Caco-2 (cell line): ENCODE data around the gene GRM7. TPM values are rescaled to one million over a fixed set of nuclear protein-coding genes. Genes with fewer than 3 reads are reported as not detected.

Experiments used
- BruUV-seq: library from RNA; stranded (reverse); fragments of 400-500 nt; replicated peaks from 2 replicates; lab custom pipeline; 2021; lab: Mats Ljungman, UMichigan
- CTCF ChIA-PET: fragments of 300-600 bp; sonication (Branson Sonifier 250); formaldehyde crosslinking; loops from one replicate; lab custom pipeline; 2022; ENCODE audit warnings: antibody characterized with exemption; lab: Charles Lee
- POLR2A ChIA-PET: fragments of 300-600 bp; sonication (Branson Sonifier 250); formaldehyde crosslinking; loops from one replicate; lab custom pipeline; 2022; ENCODE audit warnings: antibody characterized with exemption; lab: Charles Lee
- DNase-seq, 2 experiments: peaks; one replicate each; pipeline versions ENCODE4 v3.0.0 to v3.0.0-alpha.2; 2020 to 2022
- H3K27me3 ChIP-seq: replicated peaks from 2 replicates; pipeline ENCODE4 v1.6.0; 2011; ENCODE audit warnings: low read length; ENCODE audit not compliant: control insufficient read depth, insufficient read depth
- H3K36me3 ChIP-seq: 2 replicates; pipeline ENCODE4 v1.5.1; 2011; ENCODE audit warnings: low read length; ENCODE audit not compliant: control insufficient read depth, insufficient read depth
- H3K4me1 ChIP-seq: fragments of 250-450 bp; sonication (Bioruptor Pico); 2 replicates; pipeline ENCODE4 v1.5.1; 2020; ENCODE audit warnings: mild to moderate bottlenecking
- H3K4me3 ChIP-seq: 2 replicates; pipeline ENCODE4 v1.5.1; 2011; ENCODE audit warnings: low read depth, mild to moderate bottlenecking, control low read depth, low read length
- H3K9me3 ChIP-seq: fragments of 250-450 bp; sonication (Bioruptor Pico); 2 replicates; pipeline ENCODE4 v1.5.1; 2020; ENCODE audit warnings: mild to moderate bottlenecking, moderate library complexity
- H3K27ac Mint-ChIP-seq: one replicate; pipeline ENCODE4 v1.8.0; 2022; ENCODE audit warnings: mixed read lengths; ENCODE audit not compliant: unreplicated experiment
- H3K27me3 Mint-ChIP-seq: one replicate; pipeline ENCODE4 v1.8.0; 2022; ENCODE audit warnings: mixed read lengths; ENCODE audit not compliant: insufficient read depth, unreplicated experiment
- H3K36me3 Mint-ChIP-seq: one replicate; pipeline ENCODE4 v1.8.0; 2022; ENCODE audit warnings: mild to moderate bottlenecking, mixed read lengths; ENCODE audit not compliant: insufficient read depth, unreplicated experiment
- H3K4me1 Mint-ChIP-seq: one replicate; pipeline ENCODE4 v1.8.0; 2022; ENCODE audit warnings: low read depth, mixed read lengths; ENCODE audit not compliant: unreplicated experiment
- H3K4me3 Mint-ChIP-seq: one replicate; pipeline ENCODE4 v1.8.0; 2022; ENCODE audit warnings: mild to moderate bottlenecking, moderate library complexity, mixed read lengths; ENCODE audit not compliant: unreplicated experiment
- H3K9me3 Mint-ChIP-seq: one replicate; pipeline ENCODE4 v1.8.0; 2022; ENCODE audit warnings: mixed read lengths; ENCODE audit not compliant: unreplicated experiment
- CTCF ChIP-seq, 2 experiments: fragments of 200-600 bp in 1 of 2; IDR thresholded peaks; 1 replicate in 1 of 2; 2 replicates in 1 of 2; pipeline versions ENCODE4 v1.5.1 to v1.8.0; 2011 to 2022; ENCODE audit warnings: antibody characterized with exemption in 1 of 2, control low read depth in 1 of 2, inconsistent platforms in 1 of 2, low read depth in 1 of 2, low read length in 1 of 2, mild to moderate bottlenecking in 1 of 2, moderate library complexity in 1 of 2; ENCODE audit not compliant: insufficient read depth in 1 of 2, severe bottlenecking in 1 of 2, unreplicated experiment in 1 of 2
- intact Hi-C: fragments of 100-400 bp; cut with micrococcal nuclease; formaldehyde crosslinking; loops from one replicate; pipeline ENCODE4 v1.10.0; 2022; ENCODE audit not compliant: unreplicated experiment
- total RNA-seq: library from RNA; stranded (reverse); gene quantifications from 2 replicates; pipeline ENCODE4 v1.2.3, GENCODE V29; 2022

The GRM7 gene
- total RNA-seq, 1 experiment from 2014 or later: not detected

- no peak overlapping the region for H3K4me3 Mint-ChIP-seq
- no TSS peak for BruUV-seq
- H3K9me3 Mint-ChIP-seq: no peaks in the 10 kb centered on the region
- H3K27me3 Mint-ChIP-seq: peaks cover 9% of the 10 kb centered on the region
- intact Hi-C loops: no loop called here
- H3K36me3 ChIP-seq: no peaks in the 10 kb centered on the region
- POLR2A ChIA-PET: no interaction called here
- CTCF ChIA-PET: no interaction called here
- TF ChIP-seq CTCF (IDR thresholded peaks at IDR 0.05; ENCODE audit: insufficient read depth in 1 of 2, low read depth in 1 of 2, low read length in 1 of 2, severe bottlenecking in 1 of 2, unreplicated experiment in 1 of 2): no peak
- no peaks in the 10 kb centered on the region for H3K27me3 ChIP-seq
- no peaks in the 10 kb centered on the region for H3K36me3 Mint-ChIP-seq
- no peak for DNase-seq
- no peak overlapping the region for H3K27ac Mint-ChIP-seq
- H3K4me1 Mint-ChIP-seq: no peaks in the 10 kb centered on the region
- H3K4me1 ChIP-seq: no peaks in the 10 kb centered on the region
- H3K9me3 ChIP-seq: no peaks in the 10 kb centered on the region
- no peak overlapping the region for H3K4me3 ChIP-seq
Measured at GRCh38 chr3:7188551-7188950, 327.6 kb downstream of the GRM7 start.

GRCh38 chr3:7190095-7190494, 329.2 kb downstream of the GRM7 start:
- H3K9me3 ChIP-seq: no peaks in the 10 kb centered on the region
- intact Hi-C loops: no loop called here
- no peak for TF ChIP-seq CTCF (IDR thresholded peaks at IDR 0.05; ENCODE audit: insufficient read depth in 1 of 2, low read depth in 1 of 2, low read length in 1 of 2, severe bottlenecking in 1 of 2, unreplicated experiment in 1 of 2)
- Mint-ChIP-seq H3K27ac (no peak overlapping the region), H3K36me3 (no peaks in the 10 kb centered on the region), H3K4me3 (no peak overlapping the region), H3K27me3 (peaks cover 9% of the 10 kb centered on the region), H3K9me3 (no peaks in the 10 kb centered on the region), H3K4me1 (no peaks in the 10 kb centered on the region)
- CTCF ChIA-PET: no interaction called here
- no peaks in the 10 kb centered on the region for H3K4me1 ChIP-seq
- DNase-seq: no peak
- no peaks in the 10 kb centered on the region for H3K27me3 ChIP-seq
- POLR2A ChIA-PET: no interaction called here
- H3K4me3 ChIP-seq: no peak overlapping the region
- BruUV-seq: no TSS peak
- no peaks in the 10 kb centered on the region for H3K36me3 ChIP-seq

GRCh38 chr3:7193269-7193668, 332.4 kb downstream of the GRM7 start:
- ChIA-PET CTCF (no interaction called here), POLR2A (no interaction called here)
- no peaks in the 10 kb centered on the region for H3K9me3 ChIP-seq
- H3K4me3 ChIP-seq: no peak overlapping the region
- no peaks in the 10 kb centered on the region for H3K4me1 ChIP-seq
- no TSS peak for BruUV-seq
- H3K36me3 ChIP-seq: no peaks in the 10 kb centered on the region
- no peaks in the 10 kb centered on the region for H3K27me3 ChIP-seq
- TF ChIP-seq CTCF (IDR thresholded peaks at IDR 0.05; ENCODE audit: insufficient read depth in 1 of 2, low read depth in 1 of 2, low read length in 1 of 2, severe bottlenecking in 1 of 2, unreplicated experiment in 1 of 2): no peak
- no peaks in the 10 kb centered on the region for H3K36me3 Mint-ChIP-seq
- H3K4me3 Mint-ChIP-seq: no peak overlapping the region
- H3K27ac Mint-ChIP-seq: no peak overlapping the region
- no peak for DNase-seq
- H3K4me1 Mint-ChIP-seq: no peaks in the 10 kb centered on the region
- H3K27me3 Mint-ChIP-seq: peaks cover 9% of the 10 kb centered on the region
- intact Hi-C loops: no loop called here
- no peaks in the 10 kb centered on the region for H3K9me3 Mint-ChIP-seq
